A549 (cell line): Measurements from ENCODE around the gene MBNL1.

ENCODE experiments used
- CHD2 ChIP-seq: fragments of 150-350 bp; IDR thresholded peaks from 2 replicates; pipeline ENCODE4 v1.6.1; 2014; ENCODE audit warnings: low read length; ENCODE audit not compliant: partially characterized antibody
- FOXS1 ChIP-seq: fragments of 250-450 bp; sonication (Bioruptor Pico); IDR thresholded peaks from 2 replicates; pipeline ENCODE4 v1.5.0; 2020; ENCODE audit warnings: mild to moderate bottlenecking, moderate library complexity
- JUN ChIP-seq, 2 experiments: fragments of >200 bp; sonication (Bioruptor Twin); formaldehyde crosslinking; IDR thresholded peaks; 2 replicates in 1 of 2; 3 replicates in 1 of 2; pipeline ENCODE4 v1.6.1; 2016 to 2017
- RFX5 ChIP-seq: fragments of 450-650 bp; IDR thresholded peaks from 2 replicates; pipeline ENCODE4 v1.7.1; 2014; ENCODE audit warnings: antibody characterized with exemption, mild to moderate bottlenecking, moderate library complexity
- ZFP36 ChIP-seq: fragments of 450-650 bp; IDR thresholded peaks from 2 replicates; pipeline ENCODE4 v1.6.1; 2014; ENCODE audit warnings: borderline replicate concordance; ENCODE audit not compliant: partially characterized antibody
- TF ChIP-seq, protein P1 (sequence below): fragments of >200 bp; sonication (Bioruptor Twin); formaldehyde crosslinking; IDR thresholded peaks from 3 replicates; pipeline ENCODE4 v1.5.1; 2016

DNA sequence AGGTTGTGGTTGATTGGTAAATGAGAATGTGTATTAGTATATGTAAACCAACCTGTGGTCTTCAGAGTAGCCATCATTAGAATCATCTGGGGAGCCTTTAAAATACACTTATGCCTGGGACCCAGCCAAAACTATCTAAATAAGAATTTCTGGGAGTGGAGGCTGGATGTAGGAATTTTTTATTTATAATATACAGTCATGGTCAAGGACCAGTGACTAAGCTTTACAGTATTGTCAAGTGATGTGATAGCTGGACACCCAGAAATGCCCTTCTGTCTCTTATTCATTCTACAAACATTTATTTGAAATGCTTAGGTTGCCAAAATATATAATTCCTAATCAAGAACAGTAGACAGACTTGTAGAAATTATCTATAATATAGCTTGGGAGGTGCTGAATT is 132.2 kb downstream of the MBNL1 start:
- TF ChIP-seq, protein P1, sequence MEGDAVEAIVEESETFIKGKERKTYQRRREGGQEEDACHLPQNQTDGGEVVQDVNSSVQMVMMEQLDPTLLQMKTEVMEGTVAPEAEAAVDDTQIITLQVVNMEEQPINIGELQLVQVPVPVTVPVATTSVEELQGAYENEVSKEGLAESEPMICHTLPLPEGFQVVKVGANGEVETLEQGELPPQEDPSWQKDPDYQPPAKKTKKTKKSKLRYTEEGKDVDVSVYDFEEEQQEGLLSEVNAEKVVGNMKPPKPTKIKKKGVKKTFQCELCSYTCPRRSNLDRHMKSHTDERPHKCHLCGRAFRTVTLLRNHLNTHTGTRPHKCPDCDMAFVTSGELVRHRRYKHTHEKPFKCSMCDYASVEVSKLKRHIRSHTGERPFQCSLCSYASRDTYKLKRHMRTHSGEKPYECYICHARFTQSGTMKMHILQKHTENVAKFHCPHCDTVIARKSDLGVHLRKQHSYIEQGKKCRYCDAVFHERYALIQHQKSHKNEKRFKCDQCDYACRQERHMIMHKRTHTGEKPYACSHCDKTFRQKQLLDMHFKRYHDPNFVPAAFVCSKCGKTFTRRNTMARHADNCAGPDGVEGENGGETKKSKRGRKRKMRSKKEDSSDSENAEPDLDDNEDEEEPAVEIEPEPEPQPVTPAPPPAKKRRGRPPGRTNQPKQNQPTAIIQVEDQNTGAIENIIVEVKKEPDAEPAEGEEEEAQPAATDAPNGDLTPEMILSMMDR, result no peak
- TF ChIP-seq FOXS1 (CRISPR knock-in tag), result no peak
- TF ChIP-seq ZFP36, result no peak
- TF ChIP-seq RFX5, result no peak
- no peak for TF ChIP-seq CHD2
- no peak for TF ChIP-seq JUN (IDR thresholded peaks at IDR 0.05)
